ENCODE measurements around the gene BIVM.

The BIVM gene

GRCh38 chr13:102792396-102792795 is 6.5 kb upstream of the BIVM start:
- no peak for ATAC-seq

GRCh38 chr13:102793611-102794355 is 5.1 kb upstream of the BIVM start:
- no peak for ATAC-seq

- ATAC-seq, result peak in 1 of 2 donors; percentile 1
Observed at GRCh38 chr13:102799426-102800144, 666 bp downstream of the BIVM start.

GRCh38 chr13:102800145-102801041 is 1.5 kb downstream of the BIVM start:
- peak; percentile 85 for ATAC-seq

- no peak for ATAC-seq
Observed at GRCh38 chr13:102805680-102806079, 6.8 kb downstream of the BIVM start.

- ATAC-seq, result no peak
Observed at GRCh38 chr13:102807699-102808098, 8.8 kb downstream of the BIVM start.

- ATAC-seq, result no peak
Observed at GRCh38 chr13:102812611-102813287, 13.8 kb downstream of the BIVM start.

GRCh38 chr13:102814025-102814607 is 15.2 kb downstream of the BIVM start:
- no peak for ATAC-seq

- ATAC-seq, result no peak
Observed at GRCh38 chr13:102814793-102815192, 15.9 kb downstream of the BIVM start.

GRCh38 chr13:102815788-102816187 is 16.9 kb downstream of the BIVM start:
- ATAC-seq, result no peak

- no peak for ATAC-seq
Observed at GRCh38 chr13:102816708-102817107, 17.8 kb downstream of the BIVM start.

- ATAC-seq, result no peak
Observed at GRCh38 chr13:102817241-102817640, 18.3 kb downstream of the BIVM start.

GRCh38 chr13:102817907-102818306 is 19.0 kb downstream of the BIVM start:
- no peak for ATAC-seq

- ATAC-seq, result no peak
Observed at GRCh38 chr13:102825400-102825799, 26.5 kb downstream of the BIVM start.

- no peak for ATAC-seq
Observed at GRCh38 chr13:102825921-102826706, 27.2 kb downstream of the BIVM start.

- no peak for ATAC-seq
Observed at GRCh38 chr13:102830646-102831045, 31.7 kb downstream of the BIVM start.

GRCh38 chr13:102836471-102836870 is 37.6 kb downstream of the BIVM start:
- no peak for ATAC-seq

- ATAC-seq, result no peak
Observed at GRCh38 chr13:102838273-102838672, 39.4 kb downstream of the BIVM start.

- no peak for ATAC-seq
Observed at GRCh38 chr13:102838982-102839381, 40.1 kb downstream of the BIVM start.

GRCh38 chr13:102839462-102839861 is 40.5 kb downstream of the BIVM start:
- ATAC-seq, result no peak

- ATAC-seq, result peak; percentile 14 to 19
Observed at GRCh38 chr13:102845289-102845629, 46.3 kb downstream of the BIVM start.
